ENCODE results near the gene ABCC11. TPM values are rescaled to one million over a fixed set of nuclear protein-coding genes. Genes with fewer than 3 reads are reported as not detected.

Gene ABCC11
- total and polyA plus RNA-seq, 7 donors = 0.14 to 0.28 TPM; not detected in 5

GRCh38 chr16:48204825-48205151 is 42.6 kb downstream of the ABCC11 start:
- no peaks in the 10 kb centered on the region for H3K9me3 ChIP-seq
- DNase-seq = no peak
- no peaks in the 10 kb centered on the region for H3K36me3 ChIP-seq
- H3K4me3 ChIP-seq = no peak overlapping the region
- H3K27ac ChIP-seq = no peak overlapping the region
- 64 to 82% methylated on average over 6 of the region's 6 CpGs for WGBS, 2 donors
- H3K27me3 ChIP-seq = no peaks in the 10 kb centered on the region
- intact Hi-C loops (cut with DNase I) = no loop called here
- TF ChIP-seq POLR2AphosphoS5 (IDR thresholded peaks at IDR 0.05) (no peak), EP300 (IDR thresholded peaks at IDR 0.05) (no peak), POLR2A (IDR thresholded peaks at IDR 0.05) (no peak)
- TF ChIP-seq, protein P1, sequence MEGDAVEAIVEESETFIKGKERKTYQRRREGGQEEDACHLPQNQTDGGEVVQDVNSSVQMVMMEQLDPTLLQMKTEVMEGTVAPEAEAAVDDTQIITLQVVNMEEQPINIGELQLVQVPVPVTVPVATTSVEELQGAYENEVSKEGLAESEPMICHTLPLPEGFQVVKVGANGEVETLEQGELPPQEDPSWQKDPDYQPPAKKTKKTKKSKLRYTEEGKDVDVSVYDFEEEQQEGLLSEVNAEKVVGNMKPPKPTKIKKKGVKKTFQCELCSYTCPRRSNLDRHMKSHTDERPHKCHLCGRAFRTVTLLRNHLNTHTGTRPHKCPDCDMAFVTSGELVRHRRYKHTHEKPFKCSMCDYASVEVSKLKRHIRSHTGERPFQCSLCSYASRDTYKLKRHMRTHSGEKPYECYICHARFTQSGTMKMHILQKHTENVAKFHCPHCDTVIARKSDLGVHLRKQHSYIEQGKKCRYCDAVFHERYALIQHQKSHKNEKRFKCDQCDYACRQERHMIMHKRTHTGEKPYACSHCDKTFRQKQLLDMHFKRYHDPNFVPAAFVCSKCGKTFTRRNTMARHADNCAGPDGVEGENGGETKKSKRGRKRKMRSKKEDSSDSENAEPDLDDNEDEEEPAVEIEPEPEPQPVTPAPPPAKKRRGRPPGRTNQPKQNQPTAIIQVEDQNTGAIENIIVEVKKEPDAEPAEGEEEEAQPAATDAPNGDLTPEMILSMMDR (IDR thresholded peaks at IDR 0.05) = no peak
- H3K4me1 ChIP-seq = no peaks in the 10 kb centered on the region

GRCh38 chr16:48203974-48204824 is 43.1 kb downstream of the ABCC11 start:
- Histone ChIP-seq H3K27me3 (no peaks in the 10 kb centered on the region), H3K36me3 (no peaks in the 10 kb centered on the region), H3K4me1 (no peaks in the 10 kb centered on the region), H3K4me3 (no peak overlapping the region), H3K27ac (no peak overlapping the region), H3K9me3 (no peaks in the 10 kb centered on the region)
- 65 to 85% methylated on average over 8 of the region's 8 CpGs for WGBS, 2 donors
- intact Hi-C loops (cut with DNase I) = no loop called here
- no peak for DNase-seq
- TF ChIP-seq, protein P1 (IDR thresholded peaks at IDR 0.05) = no peak
- TF ChIP-seq POLR2AphosphoS5 (IDR thresholded peaks at IDR 0.05) (no peak), EP300 (IDR thresholded peaks at IDR 0.05) (no peak), POLR2A (IDR thresholded peaks at IDR 0.05) (no peak)

DNA sequence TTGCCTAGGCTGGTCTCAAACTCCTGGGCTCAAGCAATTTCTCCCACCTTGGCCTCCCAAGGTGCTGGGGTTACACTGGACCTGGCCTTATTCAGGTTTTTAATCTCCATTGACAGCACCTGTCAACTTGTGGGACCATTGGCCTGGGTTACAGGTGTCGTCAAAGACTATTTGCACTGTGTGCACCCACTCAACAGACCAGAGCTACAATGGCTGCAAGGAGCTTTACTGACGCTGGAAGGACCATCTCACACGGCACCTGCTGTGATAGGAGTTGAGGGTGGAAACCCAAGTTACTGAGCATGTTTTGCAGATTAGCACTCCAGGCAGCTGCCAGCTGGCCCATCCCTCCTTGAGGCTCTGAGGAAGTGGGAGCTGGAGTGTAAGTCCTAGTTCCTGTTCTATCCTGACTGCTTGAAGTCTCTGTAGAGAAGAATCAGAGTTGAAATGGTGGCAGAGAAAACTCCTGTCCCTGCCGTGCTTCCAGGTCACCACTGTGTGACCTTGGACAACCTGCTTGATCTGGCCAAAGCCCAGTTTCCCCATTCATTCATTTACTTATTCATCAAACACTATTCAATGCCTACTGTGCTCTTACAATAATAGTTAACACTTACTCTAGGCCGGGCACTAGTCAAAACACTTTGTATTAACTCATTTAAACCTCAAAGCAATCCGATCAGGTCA is 45.7 kb downstream of the ABCC11 start:
- Histone ChIP-seq H3K9me3 (no peaks in the 10 kb centered on the region), H3K27me3 (no peaks in the 10 kb centered on the region), H3K36me3 (no peaks in the 10 kb centered on the region), H3K4me1 (no peaks in the 10 kb centered on the region), H3K27ac (no peak overlapping the region), H3K4me3 (no peak overlapping the region)
- intact Hi-C loops (cut with DNase I) = no loop called here
- DNase-seq = no peak
- WGBS, 2 donors = 63 to 83% methylated on average over 6 of the region's 6 CpGs
- TF ChIP-seq POLR2A (IDR thresholded peaks at IDR 0.05) = no peak
- no peak for TF ChIP-seq POLR2AphosphoS5 (IDR thresholded peaks at IDR 0.05)
- TF ChIP-seq, protein P1 (IDR thresholded peaks at IDR 0.05) = no peak
- TF ChIP-seq EP300 (IDR thresholded peaks at IDR 0.05) = no peak

DNA sequence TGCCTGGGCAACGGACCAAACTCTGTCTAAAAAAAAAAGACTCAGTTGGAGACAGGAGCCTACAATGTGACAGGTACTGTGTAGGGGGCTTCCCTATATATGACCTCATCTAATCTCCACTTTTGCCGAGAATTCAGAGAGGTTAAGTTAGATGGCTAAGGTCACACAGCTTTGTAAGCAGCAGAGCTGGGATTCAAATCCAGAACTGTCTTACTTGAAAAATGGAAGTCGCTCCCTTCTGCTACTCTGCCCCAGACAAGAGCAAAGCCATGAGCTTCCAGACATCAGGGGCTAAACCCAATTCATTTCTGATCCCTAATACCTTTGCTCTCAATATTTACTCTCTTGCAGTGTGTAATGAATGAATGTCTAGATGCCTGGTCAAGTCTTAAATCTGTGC is 50.0 kb downstream of the ABCC11 start:
- no peaks in the 10 kb centered on the region for H3K27me3 ChIP-seq
- H3K4me3 ChIP-seq = no peak overlapping the region
- H3K36me3 ChIP-seq = no peaks in the 10 kb centered on the region
- H3K4me1 ChIP-seq = no peaks in the 10 kb centered on the region
- no peak for DNase-seq
- intact Hi-C loops (cut with DNase I) = no loop called here
- WGBS, 2 donors = 83 to 87% methylated on average over 3 of the region's 3 CpGs
- TF ChIP-seq POLR2A (IDR thresholded peaks at IDR 0.05) (no peak), POLR2AphosphoS5 (IDR thresholded peaks at IDR 0.05) (no peak), EP300 (IDR thresholded peaks at IDR 0.05) (no peak)
- TF ChIP-seq, protein P1 (IDR thresholded peaks at IDR 0.05) = no peak
- no peaks in the 10 kb centered on the region for H3K9me3 ChIP-seq
- no peak overlapping the region for H3K27ac ChIP-seq

Data from sigmoid colon (tissue), 7 donors.